Measurements from ENCODE around the gene ADGRB2.

The ADGRB2 gene

DNA sequence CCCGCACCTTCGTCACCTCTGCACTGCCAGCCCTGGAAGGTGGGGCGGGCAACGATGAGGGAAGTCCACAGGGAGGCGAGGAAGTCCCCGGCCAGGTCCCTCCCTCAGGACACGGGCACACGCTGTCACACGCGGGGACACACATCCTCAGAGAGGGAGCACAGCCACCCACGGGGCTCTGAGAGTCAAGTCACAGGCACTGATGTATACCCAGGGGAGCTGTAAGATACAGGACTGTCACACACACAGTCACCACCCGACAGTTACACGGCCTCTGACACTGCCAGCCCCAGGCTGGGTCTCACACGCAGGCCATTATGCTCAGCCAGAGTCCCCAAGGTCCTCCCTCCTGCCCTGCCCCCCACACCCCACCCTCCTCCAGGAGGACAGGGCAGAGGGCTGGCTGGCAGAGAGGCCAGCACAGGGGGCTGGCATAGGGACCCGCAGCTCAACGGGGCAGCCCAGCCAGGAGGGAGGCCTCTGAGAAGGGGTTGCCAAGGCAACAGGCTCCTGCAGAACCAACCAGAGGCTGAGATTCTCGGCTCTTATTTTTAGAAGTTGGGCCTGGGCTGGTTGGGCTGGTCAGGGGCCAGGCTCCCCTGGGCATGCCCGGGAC lies 17.7 kb upstream of the ADGRB2 start:
- no peak for DNase-seq (ENCODE audit: low spot score)

DNA sequence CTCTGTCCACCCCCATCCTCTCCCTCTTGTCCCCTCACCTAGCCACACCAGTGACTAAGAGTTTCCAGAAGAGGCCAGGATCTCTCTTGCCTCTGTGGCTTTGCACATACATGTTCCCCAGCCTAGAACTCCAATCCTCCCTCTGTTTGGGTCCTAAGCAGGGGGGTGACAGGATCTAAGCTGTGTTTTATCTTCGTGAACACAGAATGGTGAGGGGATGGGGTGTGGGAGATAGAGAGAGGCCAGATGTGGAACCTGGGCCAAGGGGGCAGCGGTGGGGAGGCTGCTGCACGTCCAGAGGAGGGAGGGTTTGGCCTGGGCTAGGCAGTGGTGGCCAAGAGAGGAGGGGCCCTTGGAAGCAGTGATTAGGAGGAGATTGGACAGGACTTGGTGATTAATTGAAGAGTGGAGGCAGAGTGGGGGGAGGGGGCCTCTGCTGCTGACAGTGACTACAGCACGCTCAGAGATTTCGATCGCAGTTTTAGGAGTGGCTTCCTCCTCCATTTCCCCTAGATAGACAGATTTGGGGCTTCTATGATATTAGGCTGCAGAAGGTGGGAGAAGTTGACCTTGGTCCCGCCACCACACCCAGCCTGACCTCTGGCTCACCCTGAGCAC lies 17.1 kb upstream of the ADGRB2 start:
- no peak for DNase-seq (ENCODE audit: low spot score)

DNA sequence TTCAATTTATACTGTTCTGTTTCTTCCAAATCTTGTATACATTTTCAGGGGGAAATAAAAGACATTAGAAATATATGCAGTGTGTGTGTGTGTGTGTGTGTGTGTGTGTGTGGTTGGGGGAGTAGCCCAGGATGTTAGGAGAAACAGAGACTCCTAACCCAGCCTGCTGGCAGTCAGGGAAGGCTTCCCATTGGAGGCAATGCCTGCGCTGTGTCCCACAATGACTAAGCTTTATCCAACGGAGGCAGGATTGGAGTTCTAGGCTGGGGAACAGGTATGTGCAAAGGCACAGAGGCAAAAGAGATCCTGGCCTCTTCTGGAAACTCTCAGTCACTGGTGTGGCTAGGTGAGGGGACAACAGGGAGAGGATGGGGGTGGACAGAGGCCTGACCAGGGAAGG lies 16.5 kb upstream of the ADGRB2 start:
- no peak for DNase-seq (ENCODE audit: low spot score)

DNA sequence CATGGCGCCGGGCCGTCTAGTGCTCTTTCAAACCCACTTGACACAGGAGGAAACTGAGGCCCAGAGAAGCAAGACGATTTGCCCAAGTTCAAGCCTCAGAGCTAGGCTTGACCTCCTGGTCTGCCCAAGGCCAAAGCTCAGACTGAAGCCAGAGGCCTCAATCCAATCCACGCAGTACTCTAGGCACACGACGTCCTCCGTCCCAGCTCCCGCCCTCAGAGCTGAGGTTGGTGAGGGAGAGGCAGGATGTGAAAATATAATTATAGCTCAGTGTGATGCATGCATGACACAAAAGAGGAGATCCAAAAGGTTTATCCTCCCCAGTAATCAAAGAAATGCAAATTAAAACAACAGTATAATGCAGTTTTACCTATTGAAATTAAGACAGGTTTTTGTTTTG lies 15.5 kb upstream of the ADGRB2 start:
- DNase-seq (ENCODE audit: low spot score): no peak

DNA sequence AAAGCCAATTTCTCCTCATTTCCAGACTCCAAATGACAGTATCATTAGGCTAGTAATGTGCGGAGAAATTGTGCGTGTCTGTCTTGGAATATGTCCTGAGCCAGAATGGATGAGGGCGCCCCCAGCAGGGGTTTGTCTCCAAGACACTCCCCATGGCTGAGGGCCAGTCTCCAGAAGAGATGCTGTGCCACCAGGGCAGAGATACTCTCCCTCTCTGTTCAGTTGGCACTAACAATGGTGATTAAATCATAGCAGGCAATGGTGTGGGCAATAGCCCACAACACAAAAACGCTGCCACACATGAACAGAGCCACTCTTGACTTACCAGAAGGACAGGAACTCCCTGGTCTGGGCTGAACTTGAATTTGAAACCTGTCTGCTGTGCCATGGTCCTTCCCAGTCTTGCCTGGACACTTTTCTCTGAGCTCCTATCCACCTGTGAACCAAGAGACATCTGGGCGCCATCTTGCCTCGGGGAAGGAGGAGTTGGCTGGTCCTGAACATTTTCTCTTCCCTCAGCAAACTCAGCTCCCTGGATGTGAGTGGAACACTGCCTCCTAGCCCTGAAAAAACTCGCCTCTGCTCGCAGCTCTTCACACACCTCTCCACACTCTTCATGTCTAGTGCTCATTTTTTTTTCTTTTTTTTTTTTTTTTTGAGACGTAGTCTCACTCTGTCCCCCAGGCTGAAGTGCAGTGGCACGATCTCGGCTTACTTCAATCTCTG lies 14.8 kb upstream of the ADGRB2 start:
- DNase-seq (ENCODE audit: low spot score): no peak

DNA sequence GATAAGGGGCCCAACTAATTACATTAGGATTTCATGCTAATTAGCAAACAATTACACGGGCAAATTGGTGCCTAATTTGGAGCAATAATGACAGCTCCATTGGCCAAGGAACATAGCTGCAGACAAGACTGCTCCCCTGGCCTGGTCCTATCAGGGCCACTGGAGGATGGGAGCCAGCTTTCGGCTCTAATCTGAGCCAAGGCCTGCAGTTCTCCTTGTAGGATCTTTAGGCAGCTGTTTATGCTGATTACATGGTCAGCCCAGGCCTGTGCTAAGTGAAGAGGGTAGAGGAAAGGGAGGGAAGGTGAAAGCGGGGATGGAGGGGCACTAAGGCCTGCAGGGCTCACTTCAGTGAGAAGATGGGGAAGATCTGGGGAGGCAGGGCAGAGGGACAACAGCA lies 12.4 kb upstream of the ADGRB2 start:
- DNase-seq (ENCODE audit: low spot score): no peak

DNA sequence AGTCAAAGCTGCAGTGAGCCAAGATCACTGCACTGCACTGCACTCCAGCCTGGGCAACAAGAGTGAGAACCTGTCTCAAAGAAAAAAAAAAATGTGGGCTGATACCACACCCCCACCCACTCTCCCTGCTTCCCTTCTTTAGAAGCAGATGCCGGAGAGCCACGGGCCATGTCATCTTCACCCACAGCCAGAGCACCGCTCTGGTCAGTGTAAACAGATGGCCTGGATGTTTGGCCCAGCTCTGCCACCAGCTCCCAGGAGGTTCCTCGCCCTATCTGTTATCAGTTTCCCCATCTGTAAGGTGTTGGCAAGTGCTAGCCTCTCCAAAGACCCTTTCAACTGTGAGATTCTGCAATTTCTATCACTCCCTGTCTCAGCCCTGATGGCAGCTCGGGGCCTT lies 11.9 kb upstream of the ADGRB2 start:
- DNase-seq (ENCODE audit: low spot score): no peak

DNA sequence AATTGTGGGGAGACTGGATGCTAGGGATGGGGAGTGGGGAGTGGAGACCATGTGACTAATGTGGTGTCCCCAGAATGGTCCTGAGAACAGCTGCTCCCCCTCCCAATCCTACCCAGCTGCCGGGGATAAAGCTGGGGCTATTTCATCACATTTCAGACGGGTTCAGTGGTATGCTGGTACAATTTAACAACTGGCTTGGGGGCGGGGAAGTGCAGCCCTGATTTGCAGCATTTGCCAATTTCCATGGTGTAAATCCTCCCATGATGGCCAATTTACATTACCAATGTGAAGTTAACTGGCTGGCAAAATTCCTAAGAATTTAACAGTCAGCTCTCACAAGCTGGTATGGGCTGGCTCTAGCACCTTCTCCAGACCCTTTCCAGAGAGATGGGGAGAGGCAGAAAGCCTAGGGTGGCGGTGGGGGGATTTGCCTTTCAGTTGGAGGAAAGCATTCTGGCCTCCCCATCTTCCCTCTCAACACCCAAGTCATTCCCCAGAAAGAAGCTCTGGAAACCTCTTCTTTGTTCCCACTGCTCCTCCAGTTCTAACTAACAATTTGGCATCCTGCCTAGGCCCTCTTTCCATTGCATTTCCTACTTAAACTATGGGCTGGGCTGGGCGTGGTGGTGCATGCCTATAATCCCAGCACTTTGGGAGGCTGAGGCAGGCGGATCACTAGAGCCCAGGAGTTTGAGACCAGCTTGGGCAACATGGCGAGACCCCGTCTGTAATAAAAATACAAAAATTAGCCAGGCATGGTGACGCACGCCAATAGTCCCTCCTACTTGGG lies 11.3 kb upstream of the ADGRB2 start:
- no peak for DNase-seq (ENCODE audit: low spot score)

DNA sequence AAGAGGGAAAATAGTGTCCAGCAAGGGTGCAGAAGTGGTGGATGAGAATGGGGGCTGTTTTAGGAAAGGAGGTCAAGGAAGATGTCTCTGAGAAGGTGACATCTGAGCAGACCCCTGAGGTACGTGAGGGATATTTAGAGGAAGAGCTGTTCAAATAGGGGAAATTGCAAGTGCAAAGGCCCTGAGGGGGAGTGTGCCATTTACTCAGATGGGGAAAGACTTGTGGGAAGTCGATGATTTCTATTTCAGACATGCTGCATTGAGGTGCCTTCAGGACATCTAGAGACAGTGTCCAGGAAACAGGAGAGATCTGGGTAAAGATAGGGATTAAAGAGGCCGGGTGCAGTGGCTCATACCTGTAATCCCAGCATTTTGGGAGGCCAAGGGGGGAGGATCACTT lies 10.4 kb upstream of the ADGRB2 start:
- DNase-seq (ENCODE audit: low spot score): no peak

DNA sequence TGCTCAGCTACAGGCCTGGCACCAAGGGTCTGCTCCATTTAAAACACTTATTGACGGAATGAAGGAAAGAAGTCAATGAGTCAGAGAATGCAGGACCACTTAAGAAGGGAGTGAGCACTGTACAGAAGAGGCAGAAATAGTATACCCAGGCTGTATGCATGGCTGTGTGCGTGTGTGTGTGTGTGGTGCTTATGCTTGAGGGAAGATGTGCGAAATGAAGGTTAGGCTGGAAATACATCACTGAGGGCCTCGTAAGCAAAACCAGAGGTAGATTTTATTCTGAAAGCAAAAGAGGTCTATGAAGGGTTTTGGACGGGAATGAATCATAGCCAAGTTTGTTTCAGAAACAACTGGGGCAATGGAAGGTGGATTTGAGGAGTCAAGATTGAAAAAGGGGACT lies 9.7 kb upstream of the ADGRB2 start:
- no peak for DNase-seq (ENCODE audit: low spot score)

DNA sequence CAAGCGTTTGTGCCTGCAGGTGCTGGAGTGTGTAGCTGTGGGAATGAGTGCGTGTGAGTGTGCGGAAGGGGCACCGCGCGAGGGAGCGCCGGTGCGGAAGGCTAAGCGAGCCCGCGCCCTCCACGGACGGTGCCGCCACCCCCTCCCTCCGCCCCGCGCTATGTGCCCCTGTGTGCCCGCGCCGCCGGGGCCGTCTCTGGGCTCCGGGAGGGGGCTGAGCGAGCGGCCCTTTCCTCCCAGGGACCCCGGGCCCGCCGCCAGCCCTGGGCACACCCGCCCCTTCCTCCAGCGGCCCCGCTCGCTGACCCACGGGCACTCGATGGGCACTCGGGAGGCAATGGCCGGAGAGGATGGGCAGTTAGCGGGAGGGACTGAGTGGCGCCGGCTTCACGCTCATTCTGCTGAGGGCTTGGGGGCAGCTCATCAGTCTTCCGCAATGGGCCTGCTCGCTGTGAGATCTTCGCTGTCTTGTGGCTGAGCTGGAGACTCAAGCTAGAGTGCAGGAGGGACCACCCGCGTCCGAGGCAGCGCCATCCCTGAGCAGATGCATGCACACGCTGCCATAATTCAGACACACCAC lies 8.6 kb upstream of the ADGRB2 start:
- no peak for DNase-seq (ENCODE audit: low spot score)

DNA sequence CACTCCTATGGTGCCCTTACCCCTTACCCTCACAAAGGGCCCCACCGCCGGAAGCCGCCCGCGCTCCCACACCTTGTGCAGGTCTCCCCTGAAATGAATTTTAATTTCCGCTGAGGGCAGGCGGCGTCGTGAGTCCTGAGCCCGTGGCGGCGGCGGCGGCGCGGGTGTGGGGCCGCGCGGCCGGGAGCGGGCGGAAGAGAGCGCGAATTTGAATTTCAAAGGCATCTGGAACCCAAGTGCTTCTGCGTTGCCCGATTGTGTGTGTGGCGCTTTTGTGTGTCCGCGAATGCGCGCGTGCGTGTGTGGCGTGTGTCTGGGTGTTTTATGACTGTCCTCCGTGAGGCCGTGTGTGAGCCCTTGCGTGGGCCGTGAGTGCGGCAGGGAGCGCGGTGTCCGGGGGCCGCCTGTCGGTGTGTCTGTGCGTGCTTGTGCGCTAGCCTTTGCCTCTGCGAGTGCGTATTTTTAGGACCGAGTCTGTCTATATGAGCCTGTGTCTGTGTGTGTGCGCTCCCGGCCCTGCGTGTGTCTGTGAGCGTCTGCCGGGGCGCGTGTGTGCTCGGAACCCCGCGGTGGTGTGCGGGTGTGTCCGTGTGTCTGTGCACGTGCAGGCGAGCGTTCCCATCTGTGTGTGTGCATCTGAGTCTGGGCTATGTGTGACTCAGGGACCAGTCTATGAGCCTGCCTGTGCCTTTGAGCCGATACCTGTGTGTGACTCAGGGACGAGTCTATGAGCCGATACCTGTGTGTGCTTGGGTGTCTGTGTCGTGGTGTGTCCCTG lies 7.9 kb upstream of the ADGRB2 start:
- DNase-seq (ENCODE audit: low spot score): no peak

DNA sequence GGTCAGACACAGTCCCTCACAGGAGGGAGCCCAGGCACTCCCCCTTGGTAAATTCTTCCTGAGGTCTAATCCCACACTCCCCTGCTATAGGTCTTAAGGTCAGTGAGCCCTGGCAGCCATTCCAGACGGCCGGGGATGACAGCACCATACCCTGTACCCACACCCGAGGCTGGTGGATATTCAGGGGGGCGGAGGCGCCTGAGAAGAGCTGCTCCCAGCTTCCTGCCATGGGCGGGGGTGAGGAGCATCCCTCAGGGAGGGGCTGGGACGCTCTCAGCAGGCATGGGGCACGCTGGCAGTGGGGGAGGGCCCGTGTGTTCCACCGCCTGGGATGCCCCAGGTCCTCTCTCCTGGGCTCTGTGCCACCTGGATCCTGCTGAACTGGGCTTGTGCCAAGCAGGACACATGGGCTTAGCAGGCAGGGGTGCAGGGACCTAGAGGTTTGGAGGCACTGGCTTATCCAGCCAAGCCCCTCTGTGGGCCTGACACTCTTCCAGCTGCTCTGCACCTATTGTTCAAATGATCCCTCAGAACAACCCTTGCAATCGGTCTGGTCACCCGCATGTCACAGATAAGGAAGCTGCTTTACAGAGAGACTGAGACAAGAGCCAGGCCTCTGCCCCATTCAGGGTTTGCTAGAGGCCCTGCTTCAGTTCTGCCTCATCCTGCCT lies 5.7 kb upstream of the ADGRB2 start:
- DNase-seq (ENCODE audit: low spot score): no peak

DNA sequence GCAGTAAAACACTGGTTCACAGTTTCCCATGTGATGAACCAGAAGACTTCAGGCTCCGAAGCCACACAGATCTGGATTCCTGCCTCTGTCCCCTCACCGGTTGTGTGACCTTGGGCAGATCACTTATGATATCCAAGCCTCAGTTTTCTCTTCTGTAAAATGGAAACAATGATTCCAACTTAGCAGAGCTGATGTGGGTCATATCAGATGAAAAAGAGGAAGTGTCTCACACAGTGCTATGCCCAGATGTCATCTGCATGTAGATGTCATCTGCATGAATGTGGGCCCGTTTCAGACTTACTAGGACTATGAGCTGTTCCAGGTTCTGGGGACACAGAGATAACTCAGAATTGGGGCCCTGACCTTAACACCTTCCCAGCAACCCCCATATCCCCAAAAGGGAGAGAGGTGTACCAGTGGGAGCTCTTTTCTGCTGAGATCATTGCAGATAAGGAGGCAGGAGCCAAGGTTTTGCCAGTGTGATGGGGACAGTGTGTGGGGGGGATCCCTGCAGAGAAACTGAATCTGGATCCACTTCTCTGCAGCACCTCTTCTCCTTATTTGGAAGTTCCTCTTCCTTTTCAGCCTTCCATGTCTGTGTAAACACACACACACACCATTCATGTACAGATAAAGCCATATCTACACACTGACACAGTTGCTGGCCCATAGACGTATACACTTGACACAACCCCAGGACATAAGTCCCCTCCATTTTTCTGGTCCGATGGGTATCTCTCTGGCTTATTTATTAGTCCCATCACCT lies 5.0 kb upstream of the ADGRB2 start:
- DNase-seq (ENCODE audit: low spot score): peak; percentile 54

DNA sequence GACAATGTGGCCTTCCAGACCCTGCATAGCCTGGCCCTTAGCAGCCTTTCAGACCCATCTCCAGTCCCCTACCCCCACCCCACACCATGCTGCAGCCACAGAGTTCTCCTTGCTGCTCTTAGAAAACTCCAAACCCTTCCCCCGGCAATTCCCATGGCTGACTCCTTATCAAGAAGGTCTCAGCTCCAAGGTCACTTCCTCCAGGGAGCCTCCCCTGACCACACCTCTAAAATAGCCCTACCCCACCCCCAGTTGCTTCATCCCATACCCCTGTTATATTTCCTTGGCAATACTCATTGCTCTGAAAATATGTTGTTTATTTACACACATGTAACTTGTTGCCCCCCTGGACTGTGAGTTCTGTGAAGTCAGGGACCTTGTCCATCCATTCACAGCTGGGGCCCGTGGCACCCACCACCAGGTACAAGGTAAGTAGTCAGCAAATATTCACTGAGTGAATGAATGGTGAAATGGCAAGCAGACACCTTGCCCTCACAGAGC lies 4.3 kb upstream of the ADGRB2 start:
- no peak for DNase-seq (ENCODE audit: low spot score)

DNA sequence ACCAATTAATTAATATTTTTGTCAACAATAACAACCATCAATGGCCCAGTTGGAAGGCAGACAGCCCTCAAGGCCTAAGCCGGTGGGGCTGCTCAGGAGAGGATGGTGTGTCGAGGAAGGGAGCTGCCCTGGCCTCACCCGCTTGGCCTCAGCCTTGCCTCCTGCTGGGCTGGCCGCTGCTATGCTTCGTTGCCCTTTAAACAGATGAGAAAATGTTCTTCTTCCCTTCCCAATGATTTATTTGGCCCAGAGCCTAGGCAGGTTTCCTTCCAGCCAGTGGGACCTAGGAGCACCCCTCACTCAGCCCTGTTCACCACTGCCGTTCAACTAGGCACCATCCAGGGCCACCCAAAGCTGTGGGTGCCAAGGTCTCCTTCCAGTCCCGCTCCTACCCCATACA lies 3.1 kb upstream of the ADGRB2 start:
- DNase-seq (ENCODE audit: low spot score): no peak

DNA sequence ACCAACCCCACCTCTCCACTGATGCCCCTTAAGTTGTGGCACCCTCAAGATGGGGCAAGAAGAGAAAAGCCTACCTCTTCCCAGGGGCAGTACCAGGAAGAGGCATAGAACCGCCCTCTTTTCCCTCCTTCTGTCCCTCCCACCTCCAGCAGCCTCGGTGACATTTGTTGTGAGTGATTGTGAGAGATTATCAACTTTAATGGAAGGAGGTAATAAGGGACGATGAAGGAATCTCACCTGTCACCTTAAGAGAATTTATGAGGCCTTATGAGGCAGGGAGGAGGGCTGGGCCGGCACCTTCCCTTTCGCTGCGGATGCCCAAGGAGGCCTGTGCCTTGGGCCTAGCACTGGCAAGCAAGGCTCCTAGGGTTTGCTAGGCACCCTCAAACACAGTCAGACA lies 1.4 kb upstream of the ADGRB2 start:
- DNase-seq (ENCODE audit: low spot score): no peak

DNA sequence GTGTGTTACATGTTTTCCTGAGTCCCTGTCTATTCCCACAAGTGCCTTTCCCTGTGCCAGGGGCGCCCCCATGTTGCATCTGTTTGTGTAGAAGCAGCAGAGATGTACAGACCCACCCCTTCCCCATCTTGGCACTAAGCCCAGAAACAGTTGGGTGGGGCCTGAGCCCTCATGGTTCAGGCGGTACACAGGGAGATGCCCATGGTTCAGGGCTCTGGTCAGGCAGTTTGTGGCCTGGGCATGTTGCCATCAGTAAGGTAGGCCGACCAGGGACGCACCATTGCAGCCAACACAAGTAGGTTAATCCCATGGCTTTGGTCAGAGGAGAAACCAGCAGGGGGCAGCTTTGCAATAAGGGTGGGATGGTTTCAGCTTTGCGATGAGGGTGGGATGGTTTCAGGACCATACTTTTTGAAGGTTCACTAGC lies 914 bp upstream of the ADGRB2 start:
- DNase-seq (ENCODE audit: low spot score): no peak

DNA sequence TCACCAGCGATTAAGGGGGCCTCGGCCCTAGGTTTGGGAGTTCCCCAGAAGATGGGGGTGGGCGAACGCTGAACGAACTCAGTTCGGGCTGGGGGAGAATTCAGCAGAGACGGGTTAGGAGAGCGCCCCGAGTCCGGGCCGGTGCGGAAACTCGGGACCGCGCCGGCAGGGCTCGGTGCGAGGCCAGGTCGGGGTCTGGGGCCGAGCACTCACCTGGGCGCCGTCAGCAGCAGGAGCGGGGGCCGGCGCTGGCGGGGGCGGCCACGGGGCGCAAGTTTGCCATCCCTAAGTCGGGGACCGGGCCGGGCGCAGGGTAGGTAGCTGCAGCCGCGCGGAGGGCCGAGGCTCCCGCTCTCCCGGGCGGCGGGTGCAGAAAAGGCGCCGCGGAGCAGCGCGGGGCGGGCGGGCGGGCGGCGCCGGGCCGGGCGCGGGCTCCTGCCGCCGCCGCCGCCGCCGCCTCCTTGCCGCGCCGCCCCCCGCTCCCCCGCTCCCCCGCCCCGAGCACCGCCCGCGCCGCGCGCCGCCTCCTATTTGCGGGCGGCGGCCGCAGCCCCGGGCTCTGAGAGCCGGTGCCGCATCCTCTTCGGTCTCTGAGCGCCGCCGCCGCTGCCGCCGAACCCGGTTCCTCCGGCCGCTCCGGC lies 349 bp downstream of the ADGRB2 start:
- DNase-seq (ENCODE audit: low spot score): no peak

Measured in germinal center (tissue), 1 donor.